SK-N-SH treated with all-trans-retinoic acid at 6 μM for 48 hours (cell line): ENCODE results near the gene SCYL3.
"Not testable (repeated sequence)": the region's sequence is repeated elsewhere in the genome, so short reads cannot be mapped to it uniquely, and the experiment has no call there.

Experiments used
- ATAC-seq: fragments of 200-7000 bp; cut with Tn5 transposase; 3 replicates; pipeline ENCODE4 v1.9.1; 2020; ENCODE audit warnings: mild to moderate bottlenecking, moderate library complexity
- ARNTL ChIP-seq: fragments of 450-650 bp; formaldehyde crosslinking; IDR thresholded peaks from 2 replicates; pipeline ENCODE4 v1.5.0; 2020; ENCODE audit warnings: low read depth, mild to moderate bottlenecking, moderate library complexity, borderline replicate concordance
- BACH2 ChIP-seq: fragments of 250-450 bp; sonication (Bioruptor Pico); IDR thresholded peaks from 2 replicates; pipeline ENCODE4 v1.9.0; 2021; ENCODE audit warnings: mild to moderate bottlenecking, borderline replicate concordance
- CSDC2 ChIP-seq: fragments of 250-450 bp; sonication (Bioruptor Pico); IDR thresholded peaks from 2 replicates; pipeline ENCODE4 v1.5.0; 2020; ENCODE audit warnings: mild to moderate bottlenecking, moderate library complexity
- CSRNP3 ChIP-seq: fragments of 250-450 bp; sonication (Bioruptor Pico); IDR thresholded peaks from 2 replicates; pipeline ENCODE4 v1.5.1; 2021; ENCODE audit warnings: mild to moderate bottlenecking, moderate library complexity
- ESRRG ChIP-seq: fragments of 250-450 bp; sonication (Bioruptor Pico); IDR thresholded peaks from 2 replicates; pipeline ENCODE4 v1.6.1; 2021; ENCODE audit warnings: mild to moderate bottlenecking
- OSR1 ChIP-seq: fragments of 250-450 bp; sonication (Bioruptor Pico); IDR thresholded peaks from 2 replicates; pipeline ENCODE4 v1.8.0; 2022; ENCODE audit warnings: moderate library complexity, mild to moderate bottlenecking, inconsistent platforms
- PPARA ChIP-seq: fragments of 250-450 bp; sonication (Bioruptor Pico); IDR thresholded peaks from 2 replicates; pipeline ENCODE4 v1.5.0; 2020; ENCODE audit warnings: mild to moderate bottlenecking, borderline replicate concordance
- RARB ChIP-seq: fragments of 250-450 bp; sonication (Bioruptor Pico); IDR thresholded peaks from 2 replicates; pipeline ENCODE4 v1.8.0; 2021; ENCODE audit warnings: mild to moderate bottlenecking, moderate library complexity
- SNAI2 ChIP-seq: fragments of 250-450 bp; sonication (Bioruptor Pico); IDR thresholded peaks from 2 replicates; pipeline ENCODE4 v1.5.0; 2020; ENCODE audit warnings: mild to moderate bottlenecking, moderate library complexity
- TCF4 ChIP-seq: fragments of 250-450 bp; sonication (Bioruptor Pico); IDR thresholded peaks from 2 replicates; pipeline ENCODE4 v1.8.0; 2021; ENCODE audit warnings: mild to moderate bottlenecking, moderate library complexity, borderline replicate concordance
- ZC3H10 ChIP-seq: fragments of 250-450 bp; sonication (Bioruptor Pico); IDR thresholded peaks from 2 replicates; pipeline ENCODE4 v1.5.1; 2021; ENCODE audit warnings: mild to moderate bottlenecking, moderate library complexity
- ZFP3 ChIP-seq: fragments of 250-450 bp; sonication (Bioruptor Pico); IDR thresholded peaks from 2 replicates; pipeline ENCODE4 v1.5.0; 2020; ENCODE audit warnings: mild to moderate bottlenecking, moderate library complexity
- ZFP30 ChIP-seq: fragments of 450-650 bp; formaldehyde crosslinking; IDR thresholded peaks from 2 replicates; pipeline ENCODE4 v1.5.0; 2022; ENCODE audit warnings: mild to moderate bottlenecking, moderate library complexity
- ZNF565 ChIP-seq: fragments of 450-650 bp; formaldehyde crosslinking; conservative IDR thresholded peaks from 2 replicates; pipeline ENCODE4 v1.5.0; 2020; ENCODE audit warnings: low read depth, mild to moderate bottlenecking, moderate library complexity
- ZNF70 ChIP-seq: fragments of 450-650 bp; formaldehyde crosslinking; IDR thresholded peaks from 2 replicates; pipeline ENCODE4 v1.5.0; 2020; ENCODE audit warnings: mild to moderate bottlenecking, moderate library complexity
- ZNF8 ChIP-seq: fragments of 450-650 bp; formaldehyde crosslinking; IDR thresholded peaks from 2 replicates; pipeline ENCODE4 v1.5.0; 2020; ENCODE audit warnings: mild to moderate bottlenecking, moderate library complexity
- TF ChIP-seq, protein P1 (sequence below): fragments of 250-450 bp; sonication (Bioruptor Pico); IDR thresholded peaks from 2 replicates; pipeline ENCODE4 v1.5.0; 2020; ENCODE audit warnings: mild to moderate bottlenecking, moderate library complexity
- TF ChIP-seq, protein P2 (sequence below): fragments of 250-450 bp; sonication (Bioruptor Pico); IDR thresholded peaks from 2 replicates; pipeline ENCODE4 v1.8.0; 2021; ENCODE audit warnings: low read depth, mild to moderate bottlenecking, moderate library complexity, borderline replicate concordance
- TF ChIP-seq, protein P3 (sequence below): fragments of 250-450 bp; sonication (Bioruptor Pico); IDR thresholded peaks from 2 replicates; pipeline ENCODE4 v1.5.1; 2020; ENCODE audit warnings: low read depth, mild to moderate bottlenecking, moderate library complexity
- TF ChIP-seq, protein P4 (sequence below): fragments of 250-450 bp; sonication (Bioruptor Pico); IDR thresholded peaks from 2 replicates; pipeline ENCODE4 v1.8.0; 2020; ENCODE audit warnings: mild to moderate bottlenecking, moderate library complexity, borderline replicate concordance

SCYL3 gene

GRCh38 chr1:169918927-169919326 lies 25.2 kb upstream of the SCYL3 start:
- TF ChIP-seq ZNF565 (CRISPR knock-in tag): no peak
- no peak for TF ChIP-seq CSDC2 (CRISPR knock-in tag)
- TF ChIP-seq, protein P1, sequence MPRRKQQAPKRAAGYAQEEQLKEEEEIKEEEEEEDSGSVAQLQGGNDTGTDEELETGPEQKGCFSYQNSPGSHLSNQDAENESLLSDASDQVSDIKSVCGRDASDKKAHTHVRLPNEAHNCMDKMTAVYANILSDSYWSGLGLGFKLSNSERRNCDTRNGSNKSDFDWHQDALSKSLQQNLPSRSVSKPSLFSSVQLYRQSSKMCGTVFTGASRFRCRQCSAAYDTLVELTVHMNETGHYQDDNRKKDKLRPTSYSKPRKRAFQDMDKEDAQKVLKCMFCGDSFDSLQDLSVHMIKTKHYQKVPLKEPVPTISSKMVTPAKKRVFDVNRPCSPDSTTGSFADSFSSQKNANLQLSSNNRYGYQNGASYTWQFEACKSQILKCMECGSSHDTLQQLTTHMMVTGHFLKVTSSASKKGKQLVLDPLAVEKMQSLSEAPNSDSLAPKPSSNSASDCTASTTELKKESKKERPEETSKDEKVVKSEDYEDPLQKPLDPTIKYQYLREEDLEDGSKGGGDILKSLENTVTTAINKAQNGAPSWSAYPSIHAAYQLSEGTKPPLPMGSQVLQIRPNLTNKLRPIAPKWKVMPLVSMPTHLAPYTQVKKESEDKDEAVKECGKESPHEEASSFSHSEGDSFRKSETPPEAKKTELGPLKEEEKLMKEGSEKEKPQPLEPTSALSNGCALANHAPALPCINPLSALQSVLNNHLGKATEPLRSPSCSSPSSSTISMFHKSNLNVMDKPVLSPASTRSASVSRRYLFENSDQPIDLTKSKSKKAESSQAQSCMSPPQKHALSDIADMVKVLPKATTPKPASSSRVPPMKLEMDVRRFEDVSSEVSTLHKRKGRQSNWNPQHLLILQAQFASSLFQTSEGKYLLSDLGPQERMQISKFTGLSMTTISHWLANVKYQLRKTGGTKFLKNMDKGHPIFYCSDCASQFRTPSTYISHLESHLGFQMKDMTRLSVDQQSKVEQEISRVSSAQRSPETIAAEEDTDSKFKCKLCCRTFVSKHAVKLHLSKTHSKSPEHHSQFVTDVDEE (CRISPR knock-in tag): no peak
- no peak for ATAC-seq

DNA sequence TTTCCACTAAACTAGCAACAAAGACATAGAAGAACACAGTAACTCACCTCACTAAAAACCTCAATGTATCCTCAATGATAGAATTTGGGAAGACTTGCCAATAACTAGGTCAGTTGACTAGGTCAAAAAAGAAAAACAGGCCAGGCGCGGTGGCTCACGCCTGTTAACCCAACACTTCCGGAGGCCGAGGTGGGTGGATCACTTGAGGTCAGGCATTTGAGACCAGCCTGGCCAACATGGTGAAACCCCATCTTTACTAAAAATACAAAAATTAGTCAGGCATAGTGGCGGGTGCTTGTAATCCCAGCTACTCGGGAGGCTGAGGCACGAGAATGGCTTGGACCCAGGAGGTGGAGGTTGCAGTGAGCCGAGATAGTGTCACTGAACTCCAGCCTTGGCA lies 24.5 kb upstream of the SCYL3 start:
- not testable (repeated sequence) for ATAC-seq

GRCh38 chr1:169915150-169915549 lies 21.5 kb upstream of the SCYL3 start:
- TF ChIP-seq RARB (CRISPR knock-in tag) (no peak), BACH2 (CRISPR knock-in tag) (no peak), TCF4 (CRISPR knock-in tag) (no peak), ZNF565 (CRISPR knock-in tag) (no peak), ZNF70 (CRISPR knock-in tag) (no peak), ZC3H10 (no peak), OSR1 (no peak), ARNTL (CRISPR knock-in tag) (no peak), CSDC2 (CRISPR knock-in tag) (no peak), ESRRG (CRISPR knock-in tag) (no peak), ZFP30 (CRISPR knock-in tag) (no peak), ZFP3 (CRISPR knock-in tag) (no peak), CSRNP3 (CRISPR knock-in tag) (no peak), SNAI2 (CRISPR knock-in tag) (no peak), PPARA (no peak), ZNF8 (CRISPR knock-in tag) (no peak)
- TF ChIP-seq, protein P1 (CRISPR knock-in tag): no peak
- TF ChIP-seq, protein P2, sequence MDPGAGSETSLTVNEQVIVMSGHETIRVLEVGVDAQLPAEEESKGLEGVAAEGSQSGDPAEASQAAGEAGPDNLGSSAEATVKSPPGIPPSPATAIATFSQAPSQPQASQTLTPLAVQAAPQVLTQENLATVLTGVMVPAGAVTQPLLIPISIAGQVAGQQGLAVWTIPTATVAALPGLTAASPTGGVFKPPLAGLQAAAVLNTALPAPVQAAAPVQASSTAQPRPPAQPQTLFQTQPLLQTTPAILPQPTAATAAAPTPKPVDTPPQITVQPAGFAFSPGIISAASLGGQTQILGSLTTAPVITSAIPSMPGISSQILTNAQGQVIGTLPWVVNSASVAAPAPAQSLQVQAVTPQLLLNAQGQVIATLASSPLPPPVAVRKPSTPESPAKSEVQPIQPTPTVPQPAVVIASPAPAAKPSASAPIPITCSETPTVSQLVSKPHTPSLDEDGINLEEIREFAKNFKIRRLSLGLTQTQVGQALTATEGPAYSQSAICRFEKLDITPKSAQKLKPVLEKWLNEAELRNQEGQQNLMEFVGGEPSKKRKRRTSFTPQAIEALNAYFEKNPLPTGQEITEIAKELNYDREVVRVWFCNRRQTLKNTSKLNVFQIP (CRISPR knock-in tag): no peak
- TF ChIP-seq, protein P3, sequence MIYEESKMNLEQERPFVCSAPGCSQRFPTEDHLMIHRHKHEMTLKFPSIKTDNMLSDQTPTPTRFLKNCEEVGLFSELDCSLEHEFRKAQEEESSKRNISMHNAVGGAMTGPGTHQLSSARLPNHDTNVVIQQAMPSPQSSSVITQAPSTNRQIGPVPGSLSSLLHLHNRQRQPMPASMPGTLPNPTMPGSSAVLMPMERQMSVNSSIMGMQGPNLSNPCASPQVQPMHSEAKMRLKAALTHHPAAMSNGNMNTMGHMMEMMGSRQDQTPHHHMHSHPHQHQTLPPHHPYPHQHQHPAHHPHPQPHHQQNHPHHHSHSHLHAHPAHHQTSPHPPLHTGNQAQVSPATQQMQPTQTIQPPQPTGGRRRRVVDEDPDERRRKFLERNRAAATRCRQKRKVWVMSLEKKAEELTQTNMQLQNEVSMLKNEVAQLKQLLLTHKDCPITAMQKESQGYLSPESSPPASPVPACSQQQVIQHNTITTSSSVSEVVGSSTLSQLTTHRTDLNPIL (CRISPR knock-in tag): no peak
- TF ChIP-seq, protein P4, sequence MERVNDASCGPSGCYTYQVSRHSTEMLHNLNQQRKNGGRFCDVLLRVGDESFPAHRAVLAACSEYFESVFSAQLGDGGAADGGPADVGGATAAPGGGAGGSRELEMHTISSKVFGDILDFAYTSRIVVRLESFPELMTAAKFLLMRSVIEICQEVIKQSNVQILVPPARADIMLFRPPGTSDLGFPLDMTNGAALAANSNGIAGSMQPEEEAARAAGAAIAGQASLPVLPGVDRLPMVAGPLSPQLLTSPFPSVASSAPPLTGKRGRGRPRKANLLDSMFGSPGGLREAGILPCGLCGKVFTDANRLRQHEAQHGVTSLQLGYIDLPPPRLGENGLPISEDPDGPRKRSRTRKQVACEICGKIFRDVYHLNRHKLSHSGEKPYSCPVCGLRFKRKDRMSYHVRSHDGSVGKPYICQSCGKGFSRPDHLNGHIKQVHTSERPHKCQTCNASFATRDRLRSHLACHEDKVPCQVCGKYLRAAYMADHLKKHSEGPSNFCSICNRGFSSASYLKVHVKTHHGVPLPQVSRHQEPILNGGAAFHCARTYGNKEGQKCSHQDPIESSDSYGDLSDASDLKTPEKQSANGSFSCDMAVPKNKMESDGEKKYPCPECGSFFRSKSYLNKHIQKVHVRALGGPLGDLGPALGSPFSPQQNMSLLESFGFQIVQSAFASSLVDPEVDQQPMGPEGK: no peak
- ATAC-seq: no peak; the same call in 2 of the 3 replicates
